Peyer's patch (tissue), 4 donors: ENCODE results near the gene RPL5. TPM values are rescaled to one million over a fixed set of nuclear protein-coding genes. Genes with fewer than 3 reads are reported as not detected.

Experiments used
- DNase-seq, 3 donors: peaks; one replicate each; pipeline ENCODE4 v3.0.0-alpha.2; 2017 to 2019
- H3K27ac ChIP-seq, 4 donors: fragments of 200-600 bp; sonication (generic); one replicate each; pipeline ENCODE4 v1.5.1; 2016 to 2019
- H3K27me3 ChIP-seq, 2 donors: fragments of 200-600 bp; sonication (generic); one replicate each; pipeline ENCODE4 v1.5.1; 2019
- H3K36me3 ChIP-seq, 3 donors: fragments of 200-600 bp; sonication (generic); one replicate each; pipeline ENCODE4 v1.5.1; 2016 to 2019
- H3K4me1 ChIP-seq, 4 donors: fragments of 200-600 bp; sonication (generic); one replicate each; pipeline ENCODE4 v1.5.1; 2016 to 2019
- H3K4me3 ChIP-seq, 4 donors: fragments of 200-600 bp; sonication (generic); 1 replicate in 3 of 4; 2 replicates in 1 of 4; pipeline ENCODE4 v1.5.1; 2016 to 2019; ENCODE audit warnings: mild to moderate bottlenecking in 1 of 4
- H3K9me3 ChIP-seq, 4 donors: fragments of 200-600 bp; sonication (generic); one replicate each; pipeline ENCODE4 v1.5.1; 2016 to 2019; ENCODE audit warnings: mild to moderate bottlenecking in 1 of 4
- CTCF ChIP-seq, 6 experiments: fragments of 450-650 bp in 4 of 6; fragments of 200-600 bp in 2 of 6; sonication (generic) in 1 of 6; IDR thresholded peaks; one replicate each; pipeline ENCODE4 v1.5.1; 2017 to 2019; ENCODE audit warnings: antibody characterized with exemption in 6 of 6, mild to moderate bottlenecking in 3 of 6, moderate library complexity in 1 of 6
- POLR2A ChIP-seq, 2 donors: fragments of 450-650 bp; IDR thresholded peaks; one replicate each; pipeline ENCODE4 v1.5.1; 2017; ENCODE audit warnings: antibody characterized with exemption in 2 of 2, mild to moderate bottlenecking in 2 of 2, moderate library complexity in 2 of 2
- total RNA-seq, 4 donors: library from RNA; depleted of rRNA; stranded (reverse); fragments of >200 nt; gene quantifications; one replicate each; pipeline ENCODE4 v1.1.0, GENCODE V29; 2016

Gene RPL5
- total RNA-seq, 4 donors from 2014 or later, result 530 to 1,560 (median 801) TPM

GRCh38 chr1:92805216-92805615 lies 26.6 kb upstream of the RPL5 start:
- Histone ChIP-seq H3K36me3 (no peaks in the 10 kb centered on the region), H3K4me1 (no peaks in the 10 kb centered on the region), H3K27me3 (no peaks in the 10 kb centered on the region), H3K9me3 (no peaks in the 10 kb centered on the region), H3K4me3 (no peak overlapping the region), H3K27ac (peak overlapping the region in 2 of 4 donors; percentile 20 to 39)
- DNase-seq, result no peak
- TF ChIP-seq CTCF (IDR thresholded peaks at IDR 0.05) (no peak), POLR2A (IDR thresholded peaks at IDR 0.05) (no peak)

DNA sequence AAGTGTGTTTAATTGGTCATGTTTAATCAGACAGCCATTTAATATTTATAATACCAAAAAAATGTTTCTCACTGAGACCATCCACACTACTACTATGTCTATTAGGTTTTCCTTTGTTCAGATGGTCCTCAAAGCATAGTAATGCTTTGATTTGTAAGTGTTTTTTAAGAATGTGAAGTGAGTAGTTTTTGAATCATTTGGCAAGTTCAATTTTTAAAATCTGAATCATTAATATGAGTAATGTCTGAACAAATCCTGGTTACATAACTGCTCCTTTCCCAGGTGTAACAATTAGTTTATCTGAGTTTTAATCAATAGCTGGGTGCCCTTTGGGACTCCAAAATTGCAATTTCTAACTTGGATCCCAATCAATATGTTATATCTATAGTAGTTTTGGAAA lies 23.5 kb upstream of the RPL5 start:
- Histone ChIP-seq H3K27me3 (no peaks in the 10 kb centered on the region), H3K36me3 (no peaks in the 10 kb centered on the region), H3K4me1 (no peaks in the 10 kb centered on the region), H3K27ac (no peak overlapping the region), H3K9me3 (no peaks in the 10 kb centered on the region), H3K4me3 (no peak overlapping the region)
- TF ChIP-seq CTCF (IDR thresholded peaks at IDR 0.05), result no peak
- TF ChIP-seq POLR2A (IDR thresholded peaks at IDR 0.05), result no peak
- DNase-seq, result no peak

- no peaks in the 10 kb centered on the region for H3K27me3 ChIP-seq
- no peak for DNase-seq
- no peaks in the 10 kb centered on the region for H3K36me3 ChIP-seq
- peaks cover 0 to 9% (median 0%) of the 10 kb centered on the region in 4 donors for H3K4me1 ChIP-seq
- no peak for TF ChIP-seq POLR2A (IDR thresholded peaks at IDR 0.05)
- TF ChIP-seq CTCF (IDR thresholded peaks at IDR 0.05), result no peak
- no peaks in the 10 kb centered on the region for H3K9me3 ChIP-seq
- no peak overlapping the region for H3K4me3 ChIP-seq
- peak overlapping the region in 1 of 4 donors; percentile 18 for H3K27ac ChIP-seq
These were observed 15.1 kb upstream of the RPL5 start for GRCh38 chr1:92816732-92817131.

DNA sequence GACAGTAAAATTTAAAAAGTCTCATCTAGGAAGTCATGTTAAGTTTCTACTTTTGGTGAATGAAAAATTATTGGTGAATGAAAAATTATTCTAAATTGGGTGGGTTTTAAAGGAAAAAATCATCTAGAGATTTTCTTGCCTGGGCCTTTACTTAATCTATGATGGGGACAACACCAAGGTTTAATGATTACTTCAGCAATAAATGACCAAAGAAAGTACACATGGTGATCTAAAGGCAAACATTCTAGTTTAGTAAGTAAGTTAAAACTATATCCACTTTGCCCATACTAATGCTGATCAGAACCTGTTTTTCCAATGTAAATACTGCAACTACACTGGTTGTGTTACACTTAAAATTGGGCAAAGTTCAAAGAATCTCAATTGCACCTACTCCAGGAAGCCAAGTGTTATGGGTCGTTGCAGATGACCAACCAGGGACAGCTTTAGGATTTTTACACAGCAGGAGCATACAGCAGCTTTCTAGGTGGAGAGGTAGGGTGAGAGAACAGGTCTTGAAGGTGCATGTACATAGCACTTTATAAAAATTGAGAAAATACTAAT lies 14.6 kb upstream of the RPL5 start:
- Histone ChIP-seq H3K4me1 (peaks cover 0 to 9% (median 0%) of the 10 kb centered on the region in 4 donors), H3K27ac (peak overlapping the region in 2 of 4 donors; percentile 44)
- DNase-seq, result no peak

GRCh38 chr1:92817986-92818764 lies 13.7 kb upstream of the RPL5 start:
- Histone ChIP-seq H3K27ac (peak overlapping the region in 2 of 4 donors; percentile 44), H3K27me3 (no peaks in the 10 kb centered on the region), H3K36me3 (no peaks in the 10 kb centered on the region), H3K4me1 (peaks cover 0 to 9% (median 0%) of the 10 kb centered on the region in 4 donors), H3K4me3 (no peak overlapping the region), H3K9me3 (no peaks in the 10 kb centered on the region)
- TF ChIP-seq CTCF (IDR thresholded peaks at IDR 0.05) (peak; percentile 51 to 81 (median 72)), POLR2A (IDR thresholded peaks at IDR 0.05) (no peak)
- DNase-seq, result no peak

More for the DNA sequence above, 14.6 kb upstream of the RPL5 start:
- H3K9me3 ChIP-seq, result no peaks in the 10 kb centered on the region
- no peaks in the 10 kb centered on the region for H3K27me3 ChIP-seq
- TF ChIP-seq CTCF (IDR thresholded peaks at IDR 0.05), result no peak
- no peak for TF ChIP-seq POLR2A (IDR thresholded peaks at IDR 0.05)
- H3K4me3 ChIP-seq, result no peak overlapping the region
- H3K36me3 ChIP-seq, result no peaks in the 10 kb centered on the region
